EL (cell line): ENCODE data around the gene KIF15.
"Not testable (repeated sequence)": the region's sequence is repeated elsewhere in the genome, so short reads cannot be mapped to it uniquely, and the experiment has no call there.

Experiments used
- DNase-seq: peaks from one replicate; pipeline ENCODE4 v3.0.0-alpha.2; 2016

Gene KIF15

GRCh38 chr3:44821206-44821605, 59.6 kb downstream of the KIF15 start:
- DNase-seq = not testable (repeated sequence)

- DNase-seq = peak; percentile 85
Observed at GRCh38 chr3:44825264-44825925, 63.8 kb downstream of the KIF15 start.

- no peak for DNase-seq
Observed at GRCh38 chr3:44827196-44827595, 65.6 kb downstream of the KIF15 start.

- no peak for DNase-seq
Observed at GRCh38 chr3:44831232-44831631, 69.6 kb downstream of the KIF15 start.

GRCh38 chr3:44832032-44832431, 70.4 kb downstream of the KIF15 start:
- DNase-seq = no peak

- DNase-seq = no peak
Observed at GRCh38 chr3:44832965-44833364, 71.4 kb downstream of the KIF15 start.

- no peak for DNase-seq
Observed at GRCh38 chr3:44833394-44833793, 71.8 kb downstream of the KIF15 start.

- no peak for DNase-seq
Observed at GRCh38 chr3:44835684-44836083, 74.1 kb downstream of the KIF15 start.

- no peak for DNase-seq
Observed at GRCh38 chr3:44842376-44842775, 80.8 kb downstream of the KIF15 start.

- no peak for DNase-seq
Observed at GRCh38 chr3:44845528-44846520, 84.2 kb downstream of the KIF15 start.

GRCh38 chr3:44848634-44849033, 87.0 kb downstream of the KIF15 start:
- no peak for DNase-seq

- DNase-seq = not testable (repeated sequence)
Observed at GRCh38 chr3:44856663-44857062, 95.1 kb downstream of the KIF15 start.

- no peak for DNase-seq
Observed at GRCh38 chr3:44860117-44860516, 98.5 kb downstream of the KIF15 start.

- DNase-seq = peak; percentile 89
Observed at GRCh38 chr3:44861412-44862225, 100.0 kb downstream of the KIF15 start, which contains the start of gene TMEM42. TSS of gene TMEM42 (plus strand) at chr3:44861912. CDS start at chr3:44861925, 13 bp downstream.

GRCh38 chr3:44862226-44862637, 100.6 kb downstream of the KIF15 start:
- no peak for DNase-seq

- no peak for DNase-seq
Observed at GRCh38 chr3:44865272-44866035, 103.9 kb downstream of the KIF15 start.

- DNase-seq = no peak
Observed at GRCh38 chr3:44867421-44868111, 106.0 kb downstream of the KIF15 start.

- no peak for DNase-seq
Observed at GRCh38 chr3:44870375-44871061, 108.9 kb downstream of the KIF15 start.

GRCh38 chr3:44874308-44874707, 112.7 kb downstream of the KIF15 start, which contains the start of gene TGM4:
TSS of gene TGM4 (plus strand) at chr3:44874608. CDS start at chr3:44874679, 71 bp downstream.
- DNase-seq = no peak

- DNase-seq = no peak
Observed at GRCh38 chr3:44875596-44875995, 114.0 kb downstream of the KIF15 start.

GRCh38 chr3:44877333-44877732, 115.7 kb downstream of the KIF15 start:
- no peak for DNase-seq
